Parathyroid adenoma (tissue), 2 donors: ENCODE data around the gene CD84.

Experiments used
- H2AFZ ChIP-seq: fragments of 300-600 bp; sonication (generic); one replicate; pipeline ENCODE4 v1.7.0; 2017; ENCODE audit warnings: antibody characterized with exemption, mild to moderate bottlenecking
- H3K27ac ChIP-seq: fragments of 300-600 bp; sonication (generic); one replicate; pipeline ENCODE4 v1.7.0; 2017
- H3K27me3 ChIP-seq: fragments of 300-600 bp; sonication (generic); one replicate; pipeline ENCODE4 v1.7.0; 2017; ENCODE audit warnings: low read length; ENCODE audit not compliant: control insufficient read depth, insufficient read depth
- H3K36me3 ChIP-seq: fragments of 300-600 bp; sonication (generic); one replicate; pipeline ENCODE4 v1.7.0; 2017; ENCODE audit warnings: low read length; ENCODE audit not compliant: control insufficient read depth, insufficient read depth
- H3K4me1 ChIP-seq: fragments of 300-600 bp; sonication (generic); one replicate; pipeline ENCODE4 v1.7.0; 2017; ENCODE audit warnings: control low read depth
- H3K4me2 ChIP-seq: fragments of 300-600 bp; sonication (generic); one replicate; pipeline ENCODE4 v1.7.0; 2017; ENCODE audit warnings: low read length
- H3K4me3 ChIP-seq: fragments of 300-600 bp; sonication (generic); one replicate; pipeline ENCODE4 v1.7.0; 2017; ENCODE audit warnings: low read depth, low read length
- H3K79me2 ChIP-seq: fragments of 300-600 bp; sonication (generic); one replicate; pipeline ENCODE4 v1.7.0; 2017; ENCODE audit warnings: control low read depth
- H3K9ac ChIP-seq: fragments of 300-600 bp; sonication (generic); one replicate; pipeline ENCODE4 v1.7.0; 2017; ENCODE audit warnings: mild to moderate bottlenecking
- H3K9me3 ChIP-seq: fragments of 300-600 bp; sonication (generic); one replicate; pipeline ENCODE4 v1.7.0; 2017; ENCODE audit warnings: low read length; ENCODE audit not compliant: control insufficient read depth
- TF ChIP-seq, protein P1 (sequence below): fragments of 300-600 bp; sonication (generic); IDR thresholded peaks from one replicate; pipeline ENCODE4 v1.7.0; 2017; ENCODE audit warnings: antibody characterized with exemption, mild to moderate bottlenecking
- donor health status: primary hyperparathyroidism.

Gene CD84

DNA sequence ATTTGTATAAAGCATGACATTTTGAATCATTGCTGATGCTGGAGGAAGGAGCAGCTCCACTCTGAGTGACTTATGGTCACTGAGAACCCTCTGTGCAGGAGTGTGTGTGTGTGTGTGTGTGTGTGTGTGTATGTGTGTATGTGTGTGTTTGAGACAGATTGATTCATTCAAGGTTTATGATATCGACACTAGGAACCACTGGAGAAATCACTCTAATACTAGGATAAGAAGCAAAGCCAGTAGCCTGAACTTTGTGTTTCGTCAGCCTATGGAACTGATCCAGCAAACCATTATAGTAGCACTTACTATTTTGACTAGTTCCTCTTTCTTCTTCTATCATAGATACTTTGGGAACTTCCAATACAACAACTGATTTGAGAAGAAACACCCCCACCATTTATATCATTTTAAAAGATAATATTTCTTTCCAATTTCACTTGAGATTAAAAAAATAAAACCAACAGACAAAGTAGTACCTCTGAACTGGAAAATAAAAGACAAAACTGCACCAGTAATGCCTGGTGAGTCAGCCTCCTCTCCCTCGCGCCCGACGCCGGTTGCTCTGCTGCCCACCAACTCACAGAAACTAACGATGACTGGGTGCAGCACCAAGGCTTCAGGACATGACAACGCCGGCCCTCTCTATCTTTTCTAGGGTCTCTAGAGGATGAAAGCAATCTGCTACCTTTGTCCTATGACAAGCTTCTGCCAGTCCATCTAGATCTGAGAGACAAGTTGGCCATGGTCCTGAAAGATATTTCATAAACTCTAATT, 46.6 kb upstream of the CD84 start:
- H3K36me3 ChIP-seq = no peaks in the 10 kb centered on the region
- no peak overlapping the region for H3K9ac ChIP-seq
- H3K4me1 ChIP-seq = peaks cover 4% of the 10 kb centered on the region
- H3K4me3 ChIP-seq = no peak overlapping the region
- H3K9me3 ChIP-seq = no peaks in the 10 kb centered on the region
- H3K4me2 ChIP-seq = no peak overlapping the region
- no peak overlapping the region for H2AFZ ChIP-seq
- H3K27ac ChIP-seq = no peak overlapping the region
- H3K79me2 ChIP-seq = no peaks in the 10 kb centered on the region
- H3K27me3 ChIP-seq = no peaks in the 10 kb centered on the region
- TF ChIP-seq, protein P1, sequence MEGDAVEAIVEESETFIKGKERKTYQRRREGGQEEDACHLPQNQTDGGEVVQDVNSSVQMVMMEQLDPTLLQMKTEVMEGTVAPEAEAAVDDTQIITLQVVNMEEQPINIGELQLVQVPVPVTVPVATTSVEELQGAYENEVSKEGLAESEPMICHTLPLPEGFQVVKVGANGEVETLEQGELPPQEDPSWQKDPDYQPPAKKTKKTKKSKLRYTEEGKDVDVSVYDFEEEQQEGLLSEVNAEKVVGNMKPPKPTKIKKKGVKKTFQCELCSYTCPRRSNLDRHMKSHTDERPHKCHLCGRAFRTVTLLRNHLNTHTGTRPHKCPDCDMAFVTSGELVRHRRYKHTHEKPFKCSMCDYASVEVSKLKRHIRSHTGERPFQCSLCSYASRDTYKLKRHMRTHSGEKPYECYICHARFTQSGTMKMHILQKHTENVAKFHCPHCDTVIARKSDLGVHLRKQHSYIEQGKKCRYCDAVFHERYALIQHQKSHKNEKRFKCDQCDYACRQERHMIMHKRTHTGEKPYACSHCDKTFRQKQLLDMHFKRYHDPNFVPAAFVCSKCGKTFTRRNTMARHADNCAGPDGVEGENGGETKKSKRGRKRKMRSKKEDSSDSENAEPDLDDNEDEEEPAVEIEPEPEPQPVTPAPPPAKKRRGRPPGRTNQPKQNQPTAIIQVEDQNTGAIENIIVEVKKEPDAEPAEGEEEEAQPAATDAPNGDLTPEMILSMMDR = no peak

DNA sequence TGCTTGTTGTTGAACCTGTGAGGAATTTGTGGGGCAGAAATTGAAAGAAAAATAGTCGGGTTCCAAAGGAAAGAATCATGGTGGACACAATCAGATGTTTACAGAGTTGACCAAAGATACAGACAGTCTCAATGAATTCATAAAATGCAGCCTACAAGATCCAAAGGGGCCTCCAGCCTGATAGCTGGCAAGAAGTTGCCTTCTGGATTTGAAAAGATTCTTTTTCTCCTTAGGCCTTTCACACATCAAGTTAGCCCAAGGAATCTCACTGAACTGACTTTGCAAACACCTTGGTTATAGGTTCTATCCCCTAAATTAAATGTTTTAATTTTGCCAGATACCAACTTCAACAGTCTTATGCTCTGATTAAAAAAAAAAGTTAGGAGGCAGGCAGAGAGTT, 46.0 kb upstream of the CD84 start:
- Histone ChIP-seq H3K9ac (no peak overlapping the region), H2AFZ (no peak overlapping the region), H3K36me3 (no peaks in the 10 kb centered on the region), H3K4me3 (no peak overlapping the region), H3K4me1 (peaks cover 4% of the 10 kb centered on the region), H3K9me3 (no peaks in the 10 kb centered on the region), H3K27ac (no peak overlapping the region), H3K4me2 (no peak overlapping the region), H3K27me3 (no peaks in the 10 kb centered on the region), H3K79me2 (no peaks in the 10 kb centered on the region)
- TF ChIP-seq, protein P1 = no peak

DNA sequence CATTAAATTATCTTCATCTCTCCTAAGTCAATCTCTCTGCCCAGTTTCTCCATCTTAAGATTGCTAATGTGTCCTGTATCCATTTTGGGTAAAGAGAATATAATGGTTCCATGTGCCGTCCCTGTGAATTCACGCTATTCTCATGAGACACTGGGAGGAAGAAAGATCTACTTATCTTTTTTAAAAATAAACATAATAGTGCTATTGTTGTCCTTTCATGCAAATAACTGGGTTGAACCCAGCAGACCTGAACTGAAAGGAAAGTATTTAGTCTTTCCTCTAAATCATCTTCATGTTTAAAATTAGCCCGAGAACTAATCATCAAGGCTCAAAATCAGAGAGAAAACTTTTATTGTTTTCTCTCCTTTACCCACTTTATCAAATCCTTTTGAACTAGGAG, 45.2 kb upstream of the CD84 start:
- H2AFZ ChIP-seq = no peak overlapping the region
- no peaks in the 10 kb centered on the region for H3K36me3 ChIP-seq
- no peaks in the 10 kb centered on the region for H3K9me3 ChIP-seq
- no peak overlapping the region for H3K27ac ChIP-seq
- H3K4me2 ChIP-seq = no peak overlapping the region
- no peaks in the 10 kb centered on the region for H3K27me3 ChIP-seq
- H3K9ac ChIP-seq = no peak overlapping the region
- H3K79me2 ChIP-seq = no peaks in the 10 kb centered on the region
- no peak overlapping the region for H3K4me3 ChIP-seq
- H3K4me1 ChIP-seq = no peaks in the 10 kb centered on the region
- TF ChIP-seq, protein P1 = no peak

DNA sequence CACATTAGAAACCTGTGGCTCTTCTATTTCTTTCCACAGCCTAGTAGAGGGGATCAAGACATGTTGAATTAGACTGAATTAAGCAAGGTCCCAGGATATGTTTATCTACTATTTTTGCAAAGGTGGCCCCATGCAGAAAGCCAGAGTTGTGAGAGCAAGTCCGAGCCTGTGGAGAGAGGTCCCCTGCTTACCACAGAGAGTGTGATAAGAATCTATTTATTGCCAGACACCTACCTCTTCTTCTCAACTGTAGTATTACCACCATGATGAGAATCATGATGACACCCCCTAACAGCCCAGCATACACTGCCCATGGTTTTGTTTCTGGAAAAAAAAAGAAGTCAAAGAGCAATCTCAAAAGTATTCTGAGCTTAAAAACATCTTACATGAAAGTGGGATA, 44.6 kb upstream of the CD84 start:
- no peaks in the 10 kb centered on the region for H3K36me3 ChIP-seq
- no peaks in the 10 kb centered on the region for H3K4me1 ChIP-seq
- no peak overlapping the region for H3K4me3 ChIP-seq
- no peaks in the 10 kb centered on the region for H3K27me3 ChIP-seq
- no peak overlapping the region for H3K4me2 ChIP-seq
- no peak overlapping the region for H3K27ac ChIP-seq
- TF ChIP-seq, protein P1 = no peak
- no peaks in the 10 kb centered on the region for H3K79me2 ChIP-seq
- H2AFZ ChIP-seq = no peak overlapping the region
- no peaks in the 10 kb centered on the region for H3K9me3 ChIP-seq
- no peak overlapping the region for H3K9ac ChIP-seq

DNA sequence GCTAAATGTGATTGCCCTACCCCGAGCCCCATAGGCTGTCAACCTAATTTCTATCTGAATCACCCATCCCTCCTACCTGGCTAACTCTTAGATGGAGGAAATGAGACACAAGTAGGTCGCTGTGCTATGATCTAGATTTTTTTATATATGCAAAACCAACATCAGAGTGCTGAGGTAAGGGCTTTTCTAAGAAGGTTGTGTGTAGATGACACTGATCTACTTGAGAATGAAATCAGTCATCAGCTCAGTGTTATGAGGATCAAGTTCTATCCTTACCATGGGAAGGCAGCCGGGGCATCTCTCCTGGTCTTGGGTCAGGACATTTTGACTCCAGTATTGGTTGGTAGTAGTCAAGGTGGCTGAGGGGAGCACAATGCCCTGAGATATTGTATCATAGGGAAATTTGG, 43.9 kb upstream of the CD84 start:
- H3K9me3 ChIP-seq = no peaks in the 10 kb centered on the region
- no peak overlapping the region for H3K27ac ChIP-seq
- H3K4me2 ChIP-seq = no peak overlapping the region
- TF ChIP-seq, protein P1 = no peak
- no peaks in the 10 kb centered on the region for H3K36me3 ChIP-seq
- H3K9ac ChIP-seq = no peak overlapping the region
- H2AFZ ChIP-seq = no peak overlapping the region
- no peaks in the 10 kb centered on the region for H3K27me3 ChIP-seq
- no peaks in the 10 kb centered on the region for H3K4me1 ChIP-seq
- no peaks in the 10 kb centered on the region for H3K79me2 ChIP-seq
- no peak overlapping the region for H3K4me3 ChIP-seq
